Activated CD4-positive, alpha-beta T cell treated with anti-CD3 and anti-CD28 coated beads, Interleukin-2, amount 50 U/mL, for 24 hours (primary cell): Measurements from ENCODE around the gene WASHC2A.
"Not testable (repeated sequence)": the region's sequence is repeated elsewhere in the genome, so short reads cannot be mapped to it uniquely, and the experiment has no call there.

Experiments used
- DNase-seq, 2 donors: peaks; one replicate each; pipeline ENCODE4 v3.0.0-alpha.2; 2020; ENCODE audit warnings: low read depth in 1 of 2, low spot score in 1 of 2

WASHC2A gene

DNA sequence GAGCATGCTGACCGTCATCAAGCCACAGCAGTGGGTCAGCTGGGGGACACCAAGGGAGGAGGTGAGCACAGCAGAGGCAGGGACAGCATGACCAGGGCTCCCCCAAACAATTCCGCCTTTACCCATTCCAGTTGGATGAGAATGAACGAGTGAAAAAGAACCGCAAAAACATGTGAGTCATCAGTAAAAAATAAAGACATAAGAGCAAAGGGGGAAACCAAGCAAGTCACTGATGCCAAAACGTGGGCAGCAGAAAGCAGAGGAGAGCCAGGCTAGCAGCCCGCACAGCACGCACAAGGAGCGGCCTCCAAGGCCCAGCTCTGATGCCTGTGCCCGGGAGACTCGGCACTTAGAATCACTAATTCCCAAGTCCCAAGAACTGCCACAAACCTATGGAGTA is 7.8 kb upstream of the WASHC2A start:
- DNase-seq = not testable (repeated sequence)

- not testable (repeated sequence) for DNase-seq
Measured at GRCh38 chr10:50061548-50061947, 6.2 kb upstream of the WASHC2A start.

GRCh38 chr10:50063100-50063499 is 4.7 kb upstream of the WASHC2A start:
- no peak for DNase-seq

DNA sequence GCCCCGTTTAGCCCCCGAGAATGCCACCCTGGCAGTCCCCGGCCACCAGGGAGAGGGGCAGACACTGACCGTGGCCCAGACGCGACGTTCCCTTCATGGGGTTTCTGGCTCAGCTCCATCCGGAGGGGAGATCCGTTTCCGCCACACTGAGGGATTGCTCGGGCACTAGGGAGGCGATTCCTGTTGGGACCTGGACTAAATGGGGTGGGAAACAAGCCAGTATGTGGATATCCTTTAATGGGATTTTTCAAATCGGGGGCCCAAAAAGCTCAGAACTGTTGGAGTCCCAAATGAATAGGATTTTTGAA is 552 bp downstream of the WASHC2A start:
- not testable (repeated sequence) for DNase-seq

GRCh38 chr10:50075139-50075538 is 7.4 kb downstream of the WASHC2A start:
- DNase-seq = not testable (repeated sequence)

- DNase-seq = not testable (repeated sequence)
Measured at GRCh38 chr10:50075544-50075943, 7.8 kb downstream of the WASHC2A start.

DNA sequence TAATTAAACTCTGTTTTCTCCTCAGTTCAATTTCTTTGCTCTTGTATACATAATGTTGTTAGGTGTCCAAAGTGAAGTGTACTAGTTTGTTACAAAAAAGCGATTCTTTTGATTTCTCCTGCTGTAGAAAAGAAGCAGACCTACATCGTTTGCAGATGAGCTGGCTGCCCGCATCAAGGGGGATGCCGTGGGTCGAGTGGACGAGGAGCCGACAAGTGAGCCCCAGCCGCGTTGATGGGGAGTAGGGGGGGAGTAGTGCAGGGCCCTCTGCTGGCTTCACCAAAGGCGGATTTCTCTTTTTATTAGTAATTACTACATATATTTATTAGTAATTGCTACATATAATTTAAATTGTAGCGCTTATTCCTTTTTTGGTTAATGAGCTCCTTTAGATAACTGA is 23.6 kb downstream of the WASHC2A start:
- DNase-seq = not testable (repeated sequence)

GRCh38 chr10:50092928-50093327 is 25.2 kb downstream of the WASHC2A start:
- not testable (repeated sequence) for DNase-seq

- DNase-seq = not testable (repeated sequence)
Measured at GRCh38 chr10:50094630-50095029, 26.9 kb downstream of the WASHC2A start.

DNA sequence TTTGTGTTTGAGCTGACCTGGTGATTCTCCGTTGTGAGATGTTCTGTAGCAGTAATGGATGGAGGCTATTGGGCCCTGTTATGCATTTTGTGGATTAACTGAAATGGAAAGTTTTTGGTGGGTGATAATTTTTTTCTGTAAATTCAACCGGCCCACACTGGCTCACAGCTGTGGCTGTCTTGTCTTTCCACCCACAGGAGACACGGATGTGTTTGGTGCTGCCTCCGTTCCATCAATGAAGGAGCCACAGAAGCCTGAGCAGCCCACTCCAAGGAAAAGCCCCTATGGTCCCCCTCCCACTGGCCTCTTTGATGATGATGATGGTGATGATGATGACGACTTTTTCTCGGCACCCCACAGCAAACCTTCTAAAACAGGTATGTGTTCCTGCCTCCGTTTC is 27.6 kb downstream of the WASHC2A start:
- DNase-seq = not testable (repeated sequence)

DNA sequence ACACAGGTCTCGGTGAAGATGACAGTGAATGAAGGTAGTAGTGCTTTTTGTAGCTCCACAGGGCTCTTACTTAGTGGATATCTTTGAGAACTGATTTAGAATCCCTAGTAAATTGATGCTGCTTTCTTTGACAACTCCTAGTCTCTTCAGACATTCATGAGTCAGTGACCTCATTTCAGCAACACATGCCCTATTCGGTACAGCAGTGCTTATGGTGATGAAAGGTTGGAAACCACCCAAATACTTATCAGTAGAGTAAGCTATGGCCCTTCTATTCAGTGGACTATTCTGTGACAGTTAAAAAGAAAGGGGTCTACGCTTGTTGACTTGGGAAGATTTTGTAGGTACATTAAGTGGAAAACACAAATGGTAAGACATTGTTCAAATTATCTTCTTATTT is 29.0 kb downstream of the WASHC2A start:
- not testable (repeated sequence) for DNase-seq

- DNase-seq = not testable (repeated sequence)
Measured at GRCh38 chr10:50098645-50099044, 30.9 kb downstream of the WASHC2A start.

GRCh38 chr10:50101139-50101582 is 33.4 kb downstream of the WASHC2A start:
- DNase-seq = not testable (repeated sequence)

DNA sequence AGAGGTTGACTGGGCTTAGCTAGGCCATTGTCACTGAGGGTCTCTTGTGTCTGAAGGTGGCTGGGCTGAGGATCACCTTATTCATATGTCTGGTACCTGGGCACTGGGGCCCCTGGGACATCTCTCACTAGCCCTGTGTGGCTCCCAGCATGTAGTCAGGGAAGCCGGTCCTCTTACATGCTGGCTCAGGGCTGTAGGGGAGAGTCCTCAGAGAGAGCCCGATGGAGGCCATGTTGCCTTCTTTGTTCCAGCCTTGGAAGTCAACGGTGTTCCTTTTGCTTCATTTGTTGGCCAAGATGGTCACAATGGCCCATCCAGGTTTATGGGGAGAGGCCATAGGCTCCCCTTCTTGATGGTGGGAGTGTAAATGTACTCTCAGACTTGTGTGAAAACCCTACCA is 34.0 kb downstream of the WASHC2A start:
- DNase-seq = not testable (repeated sequence)

DNA sequence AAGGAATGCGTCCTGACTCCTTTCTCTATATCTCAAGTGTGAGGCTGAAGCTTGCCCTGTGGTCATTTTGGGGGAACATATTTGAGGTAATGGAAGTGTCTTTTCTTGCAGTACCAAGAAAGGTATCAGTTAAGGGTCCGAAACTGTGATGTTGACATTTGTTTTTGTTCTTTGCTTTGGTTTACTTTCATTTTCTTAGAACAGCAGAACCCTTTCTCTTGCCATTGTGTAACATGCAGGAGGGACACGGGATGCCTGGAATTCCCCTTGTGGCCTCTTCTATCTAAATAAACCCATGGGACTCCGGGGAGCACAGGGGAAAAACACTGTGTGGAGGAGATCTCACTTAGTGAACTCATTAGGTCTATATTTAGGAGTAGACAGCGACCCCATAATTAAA is 34.5 kb downstream of the WASHC2A start:
- not testable (repeated sequence) for DNase-seq

DNA sequence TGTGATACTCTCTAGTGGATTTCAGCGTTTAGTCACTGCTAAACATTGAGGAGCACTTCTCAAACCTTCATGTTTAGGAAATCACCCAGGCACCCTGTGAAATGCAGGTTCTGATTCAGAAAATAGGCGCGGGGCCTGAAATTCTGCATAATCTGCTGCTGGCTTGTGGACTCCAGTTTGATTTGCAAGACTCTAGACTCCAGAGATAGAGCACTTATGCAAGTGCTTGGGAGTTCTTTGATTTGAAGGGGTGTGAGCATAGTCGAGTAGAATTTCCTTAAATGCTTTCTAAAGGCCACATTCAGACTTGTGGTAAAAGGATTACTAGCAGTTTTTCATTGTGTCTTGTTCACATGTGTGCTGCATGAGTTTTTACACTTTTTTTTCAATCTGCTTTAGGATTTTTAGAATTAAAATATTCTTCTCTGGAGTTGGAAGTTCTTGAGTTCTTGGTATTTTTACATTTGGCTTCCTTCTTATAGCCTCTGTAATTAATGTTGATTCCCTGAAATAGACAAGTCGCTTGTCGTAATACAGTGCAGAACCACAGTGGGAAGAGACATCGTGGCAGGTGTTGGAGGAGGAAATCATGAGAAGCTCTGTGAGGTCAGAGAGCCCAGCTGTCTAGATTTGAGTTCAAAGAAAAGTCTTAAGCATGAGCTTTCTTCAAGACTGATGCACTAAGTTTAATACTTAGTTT is 41.4 kb downstream of the WASHC2A start:
- DNase-seq = not testable (repeated sequence)

GRCh38 chr10:50112419-50113112 is 44.8 kb downstream of the WASHC2A start:
- not testable (repeated sequence) for DNase-seq

DNA sequence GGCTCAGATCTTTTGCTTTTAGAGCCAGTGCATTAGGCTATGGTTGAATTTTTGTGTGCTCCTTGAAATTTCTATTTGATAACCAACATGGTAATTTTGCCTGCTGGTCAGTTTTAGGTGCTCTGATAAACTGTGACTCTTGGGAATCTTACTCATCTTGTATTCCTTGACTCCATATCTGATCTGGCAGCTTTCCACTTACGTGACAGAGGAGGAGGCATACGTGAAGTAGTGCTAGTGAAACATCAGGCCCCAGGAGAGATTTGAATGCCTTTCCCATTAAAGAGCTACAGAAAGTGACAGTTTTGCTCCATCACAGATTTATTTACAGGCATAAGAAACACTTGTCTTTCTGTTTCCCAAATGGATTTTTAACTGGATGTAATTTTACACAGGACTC is 59.0 kb downstream of the WASHC2A start:
- DNase-seq = not testable (repeated sequence)

DNA sequence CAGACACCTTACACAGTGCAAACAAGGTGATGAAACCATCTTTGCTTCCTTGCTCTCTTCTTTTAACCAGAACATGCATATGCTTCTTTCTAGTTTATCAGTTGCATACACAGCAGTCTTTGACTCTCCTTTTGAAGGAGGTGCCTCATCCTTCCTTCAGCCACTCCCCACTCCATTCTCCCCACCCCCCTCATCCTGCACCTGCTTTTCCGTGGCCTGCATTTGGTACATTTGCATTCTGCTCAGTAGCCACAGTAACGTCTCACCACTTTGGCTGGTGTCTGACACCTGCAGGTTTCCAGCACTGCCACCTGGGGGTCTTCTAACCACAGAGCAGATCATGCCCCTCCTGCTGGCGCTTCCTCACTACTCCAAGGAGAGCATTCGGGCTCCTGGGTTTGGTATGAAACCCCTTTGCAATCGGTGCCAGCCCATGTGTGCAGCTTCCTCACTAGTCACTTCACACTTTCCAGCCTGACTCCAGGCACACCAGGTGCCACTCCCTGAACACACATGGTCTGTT is 60.1 kb downstream of the WASHC2A start:
- DNase-seq = not testable (repeated sequence)

- DNase-seq = not testable (repeated sequence)
Measured at GRCh38 chr10:50131245-50131965, 63.7 kb downstream of the WASHC2A start.

- DNase-seq = not testable (repeated sequence)
Measured at GRCh38 chr10:50132322-50132721, 64.6 kb downstream of the WASHC2A start.

GRCh38 chr10:50132841-50133240 is 65.1 kb downstream of the WASHC2A start:
- DNase-seq = not testable (repeated sequence)
